Measurements from ENCODE around the gene PDGFRB.

Gene PDGFRB

DNA sequence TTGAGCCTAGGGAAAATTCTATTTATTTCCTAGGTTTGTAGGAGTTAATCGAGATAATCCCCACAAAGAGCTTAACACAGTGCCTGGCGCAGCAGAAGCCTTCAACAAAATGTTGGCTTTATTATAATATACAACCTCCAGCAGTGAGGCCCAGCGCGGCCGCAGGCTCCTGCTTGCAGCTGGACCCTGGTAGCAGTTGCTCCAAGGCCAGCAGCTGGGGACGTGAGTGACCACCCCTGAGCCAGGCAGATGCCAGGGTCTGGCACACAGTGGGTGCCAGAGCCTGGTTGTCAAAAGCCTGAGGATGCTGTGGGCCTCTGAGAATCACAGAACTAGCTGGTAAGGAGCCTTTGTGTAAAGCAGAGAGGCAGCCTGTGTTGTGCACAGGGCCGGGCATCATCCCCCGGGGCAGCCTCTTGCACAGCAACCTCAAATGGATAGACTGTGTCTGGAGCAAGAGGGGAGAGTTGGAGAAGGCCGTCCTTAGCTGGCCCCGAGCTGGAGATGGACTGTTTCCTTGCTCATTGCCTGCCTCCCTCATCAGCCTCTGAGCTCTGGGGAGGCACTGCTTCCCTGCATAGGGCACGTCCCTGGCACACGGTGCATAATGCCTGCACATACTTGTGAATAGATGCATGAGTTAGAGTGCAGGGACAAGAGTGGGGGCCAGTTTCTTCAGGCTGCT is 86.5 kb downstream of the PDGFRB start:
- POLR2A ChIA-PET = no interaction called here

GRCh38 chr5:150068472-150068871 is 87.2 kb downstream of the PDGFRB start:
- ChIA-PET CTCF (no interaction called here), POLR2A (no interaction called here)
- no peak overlapping the region for H3K4me3 ChIP-seq (ENCODE audit: low read depth, low read length)
- DNase-seq (ENCODE audit: low read depth, low spot score) = no peak
- TF ChIP-seq, protein P1, sequence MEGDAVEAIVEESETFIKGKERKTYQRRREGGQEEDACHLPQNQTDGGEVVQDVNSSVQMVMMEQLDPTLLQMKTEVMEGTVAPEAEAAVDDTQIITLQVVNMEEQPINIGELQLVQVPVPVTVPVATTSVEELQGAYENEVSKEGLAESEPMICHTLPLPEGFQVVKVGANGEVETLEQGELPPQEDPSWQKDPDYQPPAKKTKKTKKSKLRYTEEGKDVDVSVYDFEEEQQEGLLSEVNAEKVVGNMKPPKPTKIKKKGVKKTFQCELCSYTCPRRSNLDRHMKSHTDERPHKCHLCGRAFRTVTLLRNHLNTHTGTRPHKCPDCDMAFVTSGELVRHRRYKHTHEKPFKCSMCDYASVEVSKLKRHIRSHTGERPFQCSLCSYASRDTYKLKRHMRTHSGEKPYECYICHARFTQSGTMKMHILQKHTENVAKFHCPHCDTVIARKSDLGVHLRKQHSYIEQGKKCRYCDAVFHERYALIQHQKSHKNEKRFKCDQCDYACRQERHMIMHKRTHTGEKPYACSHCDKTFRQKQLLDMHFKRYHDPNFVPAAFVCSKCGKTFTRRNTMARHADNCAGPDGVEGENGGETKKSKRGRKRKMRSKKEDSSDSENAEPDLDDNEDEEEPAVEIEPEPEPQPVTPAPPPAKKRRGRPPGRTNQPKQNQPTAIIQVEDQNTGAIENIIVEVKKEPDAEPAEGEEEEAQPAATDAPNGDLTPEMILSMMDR (IDR thresholded peaks at IDR 0.05; ENCODE audit: insufficient read depth, low read length, missing control alignments) = no peak

More for the DNA sequence above, 86.5 kb downstream of the PDGFRB start:
- TF ChIP-seq, protein P1 (IDR thresholded peaks at IDR 0.05; ENCODE audit: insufficient read depth, low read length, missing control alignments) = no peak
- no peak for DNase-seq (ENCODE audit: low read depth, low spot score)
- H3K4me3 ChIP-seq (ENCODE audit: low read depth, low read length) = no peak overlapping the region
- CTCF ChIA-PET = no interaction called here

GRCh38 chr5:150068071-150068470 is 87.6 kb downstream of the PDGFRB start:
- no peak for DNase-seq (ENCODE audit: low read depth, low spot score)
- ChIA-PET CTCF (no interaction called here), POLR2A (no interaction called here)
- TF ChIP-seq, protein P1 (IDR thresholded peaks at IDR 0.05; ENCODE audit: insufficient read depth, low read length, missing control alignments) = no peak
- H3K4me3 ChIP-seq (ENCODE audit: low read depth, low read length) = no peak overlapping the region

- no peak overlapping the region for H3K4me3 ChIP-seq (ENCODE audit: low read depth, low read length)
- no peak for DNase-seq (ENCODE audit: low read depth, low spot score)
- ChIA-PET CTCF (interaction anchor here (0.6 to 0.7 kb wide), 2 partner anchors 11 to 13 kb away, joined by 3 read pairs; no protein-coding TSS in a partner anchor), POLR2A (interaction anchor here (0.9 to 1.1 kb wide), 3 partner anchors 10 to 67 kb away, joined by 3 to 4 read pairs (median 4); partner anchors contain the start of genes HMGXB3 and TIGD6)
- TF ChIP-seq, protein P1 (IDR thresholded peaks at IDR 0.05; ENCODE audit: insufficient read depth, low read length, missing control alignments) = no peak
Measured at GRCh38 chr5:150067405-150067960, 88.2 kb downstream of the PDGFRB start.

- ChIA-PET CTCF (interaction anchor here (0.7 to 1.2 kb wide), 3 partner anchors 12 to 152 kb away, joined by 3 to 4 read pairs (median 3); no protein-coding TSS in a partner anchor), POLR2A (interaction anchor here (0.9 to 1.3 kb wide), 4 partner anchors 10 to 67 kb away, joined by 3 to 4 read pairs (median 4); partner anchors contain the start of genes HMGXB3 and TIGD6)
- no peak for DNase-seq (ENCODE audit: low read depth, low spot score)
- TF ChIP-seq, protein P1 (IDR thresholded peaks at IDR 0.05; ENCODE audit: insufficient read depth, low read length, missing control alignments) = no peak
- no peak overlapping the region for H3K4me3 ChIP-seq (ENCODE audit: low read depth, low read length)
Measured at GRCh38 chr5:150066901-150067396, 88.7 kb downstream of the PDGFRB start.

- no peak for DNase-seq (ENCODE audit: low read depth, low spot score)
- ChIA-PET CTCF (interaction anchor here (0.6 to 3.2 kb wide), 5 partner anchors 9 to 152 kb away, joined by 3 to 13 read pairs (median 4); no protein-coding TSS in a partner anchor), POLR2A (interaction anchor here (0.8 to 1.3 kb wide), 6 partner anchors 9 to 66 kb away, joined by 3 to 6 read pairs (median 4); partner anchors contain the start of genes HMGXB3 and TIGD6)
- TF ChIP-seq, protein P1 (IDR thresholded peaks at IDR 0.05; ENCODE audit: insufficient read depth, low read length, missing control alignments) = no peak
- no peak overlapping the region for H3K4me3 ChIP-seq (ENCODE audit: low read depth, low read length)
Measured at GRCh38 chr5:150066436-150066835, 89.2 kb downstream of the PDGFRB start.
